Natural killer cell (primary cell): ENCODE data around the gene AGL. TPM values are rescaled to one million over a fixed set of nuclear protein-coding genes. Genes with fewer than 3 reads are reported as not detected.
A peak's percentile ranks its signal among the peaks of the same experiment; 100 is the strongest.

Source experiments
- ATAC-seq, 3 donors: fragments of 150-1000 bp in 2 of 3; fragments of 200-7000 bp in 1 of 3; cut with Tn5 transposase; 1 replicate in 1 of 3; 2 replicates in 2 of 3; pipeline ENCODE4 v1.10.0; 2021; ENCODE audit warnings: mild to moderate bottlenecking in 2 of 3, moderate library complexity in 2 of 3
- DNase-seq, 2 donors: peaks; one replicate each; pipeline versions ENCODE4 v3.0.0 to v3.0.0-alpha.2; 2013 to 2021; ENCODE audit warnings: mixed read lengths in 1 of 2
- H3K27ac ChIP-seq: one replicate; pipeline ENCODE4 v1.5.1; 2013; ENCODE audit warnings: mild to moderate bottlenecking, low read length
- H3K27me3 ChIP-seq: one replicate; pipeline ENCODE4 v1.6.1; 2013; ENCODE audit warnings: low read length; ENCODE audit not compliant: control insufficient read depth, insufficient read depth
- H3K36me3 ChIP-seq: one replicate; pipeline ENCODE4 v1.6.1; 2013; ENCODE audit warnings: low read length; ENCODE audit not compliant: control insufficient read depth, insufficient read depth
- H3K4me1 ChIP-seq: one replicate; pipeline ENCODE4 v1.6.1; 2013; ENCODE audit warnings: low read length; ENCODE audit not compliant: control insufficient read depth, insufficient read depth
- H3K4me3 ChIP-seq: one replicate; pipeline ENCODE4 v1.5.1; 2013; ENCODE audit warnings: low read length
- H3K9me3 ChIP-seq: one replicate; pipeline ENCODE4 v1.6.1; 2013; ENCODE audit warnings: low read length; ENCODE audit not compliant: control insufficient read depth, insufficient read depth
- H3K27ac Mint-ChIP-seq, 2 donors: one replicate each; pipeline ENCODE4 v1.8.0; 2022; ENCODE audit warnings: mild to moderate bottlenecking in 2 of 2, mixed read lengths in 2 of 2, moderate library complexity in 1 of 2
- H3K27me3 Mint-ChIP-seq, 2 donors: one replicate each; pipeline ENCODE4 v1.8.0; 2022; ENCODE audit warnings: low read depth in 2 of 2, mixed read lengths in 2 of 2
- H3K36me3 Mint-ChIP-seq: one replicate; pipeline ENCODE4 v1.8.0; 2022; ENCODE audit warnings: mixed read lengths
- H3K4me1 Mint-ChIP-seq, 2 donors: one replicate each; pipeline ENCODE4 v1.8.0; 2022; ENCODE audit warnings: mixed read lengths in 2 of 2
- H3K4me3 Mint-ChIP-seq: one replicate; pipeline ENCODE4 v1.8.0; 2022; ENCODE audit warnings: mild to moderate bottlenecking, moderate library complexity, mixed read lengths
- H3K9me3 Mint-ChIP-seq, 2 donors: one replicate each; pipeline ENCODE4 v1.8.0; 2022; ENCODE audit warnings: mixed read lengths in 2 of 2
- CTCF ChIP-seq: fragments of 200-600 bp; IDR thresholded peaks from one replicate; pipeline ENCODE4 v1.8.0; 2022; ENCODE audit warnings: antibody characterized with exemption
- WGBS: methylation state at CpG from one replicate; pipeline ENCODE4 v1.1.7; 2013; ENCODE audit warnings: missing lambda C conversion rate; ENCODE audit not compliant: insufficient coverage; 5-methylcytosine and 5-hydroxymethylcytosine counted together
- intact Hi-C: fragments of 100-400 bp; cut with micrococcal nuclease; formaldehyde crosslinking; loops from one replicate; pipeline ENCODE4 v1.14.2; 2022
- total RNA-seq, 4 donors: library from RNA; stranded (reverse); fragments of 120-200 nt in 1 of 4; gene quantifications; one replicate each; pipeline versions ENCODE4 v1.2.3 to v1.2.4, GENCODE V29; 2013 to 2022

The AGL gene
- total RNA-seq, 3 donors from 2014 or later (not counting 1 experiment from before 2014, with no cell fraction given), result 13.5 to 19.4 (median 15.3) TPM

DNA sequence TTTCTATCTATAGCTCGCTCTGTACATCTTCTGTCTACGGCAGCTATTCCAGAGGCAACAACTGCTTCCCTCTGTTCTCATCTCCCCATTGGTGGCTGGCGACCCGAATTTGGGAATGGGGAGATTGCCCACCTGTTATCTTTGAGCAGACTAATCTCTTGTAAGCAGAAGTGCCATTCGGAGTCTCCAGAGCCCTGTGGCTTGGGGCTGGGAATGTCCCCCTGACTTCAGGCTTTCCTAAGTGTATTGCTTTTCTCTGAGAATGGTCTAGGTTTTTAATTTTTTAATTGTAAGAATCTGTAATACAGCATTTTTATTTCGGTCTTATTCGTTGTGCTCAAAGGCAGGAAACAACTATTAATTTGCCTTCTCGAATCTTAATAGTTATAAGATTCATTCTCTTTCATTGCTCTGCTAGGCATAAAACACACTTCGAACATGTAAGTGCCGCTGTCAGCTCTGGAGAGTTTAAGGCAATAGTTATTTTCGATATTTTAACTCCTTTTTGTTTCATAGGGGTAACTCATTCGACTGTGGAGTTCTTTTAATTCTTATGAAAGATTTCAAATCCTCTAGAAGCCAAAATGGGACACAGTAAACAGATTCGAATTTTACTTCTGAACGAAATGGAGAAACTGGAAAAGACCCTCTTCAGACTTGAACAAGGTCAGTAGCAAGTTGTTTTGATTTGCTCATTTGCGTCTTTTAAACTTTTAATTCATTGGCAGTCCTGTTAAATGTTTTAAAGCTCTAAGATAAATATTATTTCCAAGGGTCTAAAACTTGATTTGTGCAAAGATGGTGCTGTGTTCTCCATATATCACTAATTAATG, 514 bp downstream of the AGL start:
- DNase-seq (no peak), ATAC-seq (peak; percentile 2 to 11 (median 4))
- H3K9me3 Mint-ChIP-seq, result no peaks in the 10 kb centered on the region

GRCh38 chr1:99851850-99852454, 1.8 kb downstream of the AGL start:
- Histone ChIP-seq H3K9me3 (no peaks in the 10 kb centered on the region), H3K4me1 (peaks cover 11% of the 10 kb centered on the region), H3K36me3 (no peaks in the 10 kb centered on the region), H3K27me3 (no peaks in the 10 kb centered on the region), H3K27ac (no peak overlapping the region), H3K4me3 (no peak overlapping the region)
- Mint-ChIP-seq H3K36me3 (no peaks in the 10 kb centered on the region), H3K27me3 (peaks cover 0 to 2% of the 10 kb centered on the region in 2 donors), H3K4me1 (peaks cover 27 to 28% of the 10 kb centered on the region in 2 donors), H3K27ac (peak overlapping the region; percentile 8 to 86), H3K4me3 (peak overlapping the region; percentile 55), H3K9me3 (no peaks in the 10 kb centered on the region)
- intact Hi-C loops, result loop anchor here (2.0 to 5.0 kb wide), 2 partner anchors 187 to 280 kb away; partner anchors contain the start of genes SASS6 and TRMT13
- TF ChIP-seq CTCF, result no peak
- ATAC-seq (no peak), DNase-seq (no peak)
- 99% methylated on average over 4 of the region's 4 CpGs for WGBS

More for the DNA sequence above, 514 bp downstream of the AGL start:
- H3K27me3 ChIP-seq, result no peaks in the 10 kb centered on the region
- peak overlapping the region; percentile 86 to 91 for H3K27ac Mint-ChIP-seq
- WGBS, result 13% methylated on average over 9 of the region's 15 CpGs
- no peaks in the 10 kb centered on the region for H3K9me3 ChIP-seq
- H3K27ac ChIP-seq, result peak overlapping the region; percentile 63
- peak overlapping the region; percentile 97 for H3K4me3 Mint-ChIP-seq
- no peaks in the 10 kb centered on the region for H3K36me3 ChIP-seq
- no peak for TF ChIP-seq CTCF
- peaks cover 2 to 6% of the 10 kb centered on the region in 2 donors for H3K27me3 Mint-ChIP-seq
- peaks cover 27 to 28% of the 10 kb centered on the region in 2 donors for H3K4me1 Mint-ChIP-seq
- peak overlapping the region; percentile 59 for H3K4me3 ChIP-seq
- peaks cover 11% of the 10 kb centered on the region for H3K4me1 ChIP-seq
- intact Hi-C loops, result loop anchor here (2.0 to 5.0 kb wide), 2 partner anchors 188 to 282 kb away; partner anchors contain the start of genes SASS6 and TRMT13
- H3K36me3 Mint-ChIP-seq, result no peaks in the 10 kb centered on the region

- no peak for ATAC-seq
- Histone ChIP-seq H3K27ac (no peak overlapping the region), H3K4me1 (peaks cover 11% of the 10 kb centered on the region), H3K27me3 (no peaks in the 10 kb centered on the region), H3K36me3 (no peaks in the 10 kb centered on the region), H3K4me3 (no peak overlapping the region), H3K9me3 (no peaks in the 10 kb centered on the region)
- H3K4me1 Mint-ChIP-seq, result peaks cover 27 to 28% of the 10 kb centered on the region in 2 donors
- peak overlapping the region in 1 of 2 donors; percentile 86 for H3K27ac Mint-ChIP-seq
- 97% methylated on average over 2 of the region's 3 CpGs for WGBS
- intact Hi-C loops, result loop anchor here (5.0 kb wide), 1 partner anchor 280 kb away; the partner anchor contains the start of genes SASS6 and TRMT13
- TF ChIP-seq CTCF, result no peak
- peak overlapping the region; percentile 26 for H3K4me3 Mint-ChIP-seq
- no peaks in the 10 kb centered on the region for H3K36me3 Mint-ChIP-seq
- no peaks in the 10 kb centered on the region for H3K27me3 Mint-ChIP-seq
- no peaks in the 10 kb centered on the region for H3K9me3 Mint-ChIP-seq
- no peak for DNase-seq
These were observed 2.5 kb downstream of the AGL start for GRCh38 chr1:99852648-99853047.
